ENCODE results near the gene TBC1D5.
"Not testable (repeated sequence)": the region's sequence is repeated elsewhere in the genome, so short reads cannot be mapped to it uniquely, and the experiment has no call there.

TBC1D5 gene

DNA sequence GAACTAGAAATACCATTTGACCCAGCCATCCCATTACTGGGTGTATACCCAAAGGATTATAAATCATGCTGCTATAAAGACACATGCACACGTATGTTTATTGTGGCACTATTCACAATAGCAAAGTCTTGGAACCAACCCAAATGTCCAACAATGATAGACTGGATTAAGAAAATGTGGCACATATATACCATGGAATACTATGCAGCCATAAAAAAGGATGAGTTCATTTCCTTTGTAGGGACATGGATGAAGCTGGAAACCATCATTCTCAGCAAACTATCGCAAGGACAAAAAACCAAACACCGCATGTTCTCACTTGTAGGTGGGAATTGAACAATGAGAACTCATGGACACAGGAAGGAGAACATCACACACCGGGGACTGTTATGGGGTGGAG is 210.0 kb downstream of the TBC1D5 start:
- not testable (repeated sequence) for DNase-seq

DNA sequence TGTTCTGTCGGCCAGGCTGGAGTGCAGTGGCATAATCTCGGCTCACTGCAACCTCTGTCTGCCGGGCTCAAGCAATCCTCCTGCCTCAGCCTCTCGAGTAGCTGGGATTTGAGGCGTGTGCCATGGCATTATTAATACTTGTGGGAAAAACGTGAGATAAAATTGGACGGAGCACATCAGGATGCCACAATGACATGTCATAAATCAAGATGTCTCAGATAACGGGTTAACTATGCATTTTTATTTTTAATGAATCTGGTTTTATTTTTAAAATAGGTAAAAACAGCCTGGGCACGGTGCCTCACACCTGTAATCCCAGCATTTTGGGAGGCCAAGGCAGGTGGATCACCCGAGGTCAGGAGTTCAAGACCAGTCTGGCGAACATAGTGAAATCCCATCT is 212.8 kb downstream of the TBC1D5 start:
- DNase-seq = no peak

DNA sequence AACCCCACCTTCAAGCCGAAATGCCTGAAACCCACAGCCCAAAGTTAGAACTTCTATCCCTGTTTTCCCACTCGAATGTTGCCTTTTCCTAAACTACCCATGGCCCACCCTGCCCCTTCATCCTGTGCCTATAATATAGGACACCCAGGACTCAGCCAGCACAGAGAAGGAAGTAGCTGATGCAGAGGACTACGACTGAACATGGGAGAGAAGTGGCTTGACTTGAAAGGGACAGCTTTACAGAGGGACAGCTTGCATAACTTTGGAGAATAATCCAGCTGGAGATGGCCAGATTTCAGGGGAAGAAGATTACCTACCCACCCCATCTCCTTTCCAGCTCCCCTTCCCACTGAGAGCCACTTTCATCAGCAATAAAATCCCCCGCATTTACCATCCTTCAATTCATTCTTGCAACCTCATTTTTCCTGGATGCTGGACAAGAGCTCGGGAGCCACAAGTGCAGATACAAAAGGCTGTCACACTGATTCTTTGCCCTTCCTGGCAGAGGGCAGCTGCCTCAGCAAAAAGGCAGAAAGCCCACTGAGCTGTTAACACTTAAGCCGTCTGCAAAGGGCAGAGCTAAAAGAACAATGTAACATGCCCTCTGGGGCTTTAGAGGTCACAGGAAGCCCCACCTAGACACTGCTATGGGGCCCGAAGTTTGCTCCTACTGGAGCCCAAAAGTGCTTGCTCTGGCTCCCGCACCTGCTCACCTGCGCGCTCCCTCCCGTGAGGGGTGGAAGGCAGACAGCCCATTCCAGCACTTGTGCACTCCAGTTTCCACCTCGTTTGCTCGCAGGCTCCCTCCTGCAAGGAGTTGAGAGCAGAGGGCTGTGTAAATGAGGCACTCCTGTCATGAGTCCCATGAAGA is 224.0 kb downstream of the TBC1D5 start:
- DNase-seq = no peak

DNA sequence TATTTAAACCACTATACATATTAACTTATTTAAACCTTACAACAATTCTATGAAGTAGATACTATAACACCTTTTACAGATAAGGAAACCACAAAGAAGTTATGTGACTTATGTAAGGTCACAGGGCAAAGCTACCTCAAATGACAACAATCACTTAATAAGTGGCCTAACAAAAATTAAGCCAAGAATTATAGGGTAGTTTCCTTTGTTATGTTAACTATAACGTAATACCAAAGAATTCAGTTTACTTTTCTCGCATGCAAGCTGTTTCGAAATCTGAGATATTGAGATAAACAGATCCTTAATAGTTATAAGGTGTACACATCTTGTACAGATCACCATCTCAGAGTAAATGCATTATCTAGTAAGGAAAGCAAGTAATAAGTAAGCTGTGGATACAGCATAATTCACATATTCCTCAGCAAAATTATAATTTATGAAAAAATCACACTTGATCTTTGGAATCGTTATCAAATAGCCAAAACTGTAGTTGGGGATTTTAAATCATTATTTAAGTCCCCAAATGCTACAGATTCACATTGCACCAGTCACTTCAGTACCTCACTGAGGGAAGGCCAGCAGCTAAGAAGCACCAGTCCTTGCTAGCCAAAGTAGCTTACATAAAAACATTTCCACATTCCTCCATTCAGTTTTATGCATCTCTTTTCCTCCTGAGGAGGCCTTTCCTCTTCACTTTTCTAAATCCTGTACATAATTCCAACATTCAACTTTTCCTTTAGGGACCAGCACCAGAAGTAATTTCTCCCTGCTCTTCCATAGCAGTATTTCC is 226.8 kb downstream of the TBC1D5 start:
- DNase-seq = no peak

DNA sequence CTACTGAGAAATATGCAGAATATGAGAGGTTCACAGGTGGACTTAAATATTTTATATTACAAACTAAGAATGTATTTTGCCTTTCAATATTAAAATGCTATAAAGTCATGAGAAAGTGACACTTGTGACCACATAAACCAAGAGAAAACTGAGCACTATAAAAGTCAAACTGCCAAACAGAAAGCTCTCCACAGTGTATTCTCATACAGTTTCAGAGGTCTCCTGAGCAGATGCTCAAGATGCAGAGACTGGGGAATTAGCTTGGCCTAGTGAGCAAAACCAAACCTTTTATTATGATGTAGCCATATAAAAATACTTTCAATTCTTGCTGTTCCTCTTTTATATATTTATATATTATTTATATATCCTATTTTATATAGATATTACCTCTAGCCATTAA is 227.8 kb downstream of the TBC1D5 start:
- DNase-seq = no peak

DNA sequence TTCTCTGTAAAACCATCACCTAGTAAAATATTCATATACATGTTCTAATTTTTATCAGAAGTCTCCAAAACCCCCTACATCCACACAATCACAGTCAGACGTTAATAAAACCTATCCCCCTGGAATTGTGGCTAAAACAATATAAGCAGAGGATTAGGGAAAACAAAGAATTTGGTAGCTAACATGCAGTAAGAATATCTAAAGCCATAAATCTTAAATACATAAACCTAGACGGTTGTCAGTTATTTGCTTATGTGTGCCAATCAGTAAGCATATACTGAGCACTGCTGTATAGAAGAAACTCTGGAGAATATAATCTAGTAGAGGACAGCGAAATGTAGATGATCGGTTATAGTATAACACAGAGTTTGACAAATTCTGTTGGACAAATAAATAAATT is 232.2 kb downstream of the TBC1D5 start:
- DNase-seq = no peak

DNA sequence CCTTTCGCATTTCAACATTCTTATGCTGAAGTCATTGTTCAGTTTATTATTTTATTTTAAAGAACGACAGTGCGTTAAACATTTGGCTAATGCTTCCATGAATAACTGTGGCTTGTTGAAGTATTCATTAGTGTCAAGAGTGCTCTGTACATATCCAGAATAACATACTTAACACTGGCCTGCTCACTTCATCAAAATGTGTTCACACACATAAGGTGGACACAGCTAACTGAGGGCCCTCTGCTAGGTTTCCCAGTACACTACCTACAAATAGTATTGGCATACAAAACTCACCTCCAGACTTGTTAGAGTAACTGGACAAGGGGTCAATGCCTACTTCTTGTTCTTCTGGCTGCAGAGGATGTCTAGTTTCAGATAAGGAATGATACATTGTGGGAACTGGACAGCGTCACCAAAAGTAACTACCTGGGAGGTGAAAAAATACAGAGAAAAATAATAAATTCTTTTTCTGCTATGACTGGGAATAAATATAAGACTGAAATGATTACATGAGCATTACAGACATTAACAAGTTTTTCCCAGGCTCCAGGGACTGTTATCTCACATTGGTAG is 234.2 kb downstream of the TBC1D5 start:
- DNase-seq = no peak

DNA sequence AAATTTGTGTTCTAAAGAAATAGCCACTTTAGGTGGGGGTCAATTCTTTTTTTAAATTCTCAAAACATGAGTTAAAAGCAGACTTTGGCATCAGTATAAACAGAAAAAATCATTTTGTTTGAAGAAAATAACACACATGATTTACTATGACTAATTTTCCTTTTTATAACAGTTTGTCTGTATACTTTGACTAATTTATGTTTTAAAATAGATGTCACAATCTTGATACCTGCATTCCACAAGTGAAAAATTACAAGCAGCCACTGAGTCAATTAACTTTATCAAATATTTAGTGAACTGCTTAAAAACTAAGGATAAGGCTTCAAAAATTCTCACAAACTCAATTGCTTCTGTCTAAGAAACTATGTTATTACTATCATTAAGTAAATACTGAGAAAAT is 235.0 kb downstream of the TBC1D5 start:
- no peak for DNase-seq

DNA sequence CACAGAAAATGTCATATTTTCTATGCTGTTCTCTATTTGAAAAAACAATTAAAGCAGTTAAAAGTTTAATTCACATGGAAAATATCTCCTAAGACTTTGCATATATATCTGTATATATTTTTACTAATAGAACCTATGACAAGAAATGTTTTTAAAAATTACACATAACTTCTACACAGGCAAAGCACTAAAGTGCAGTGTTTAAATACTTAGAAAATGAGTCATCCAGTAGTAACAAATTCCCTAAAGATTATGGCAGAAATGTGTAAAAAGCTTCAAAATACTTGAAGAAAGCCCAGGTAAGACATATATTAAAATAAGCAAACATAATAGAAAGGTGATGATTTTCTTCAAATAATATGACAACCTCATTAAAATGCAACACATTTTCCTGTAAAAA is 236.6 kb downstream of the TBC1D5 start:
- no peak for DNase-seq

DNA sequence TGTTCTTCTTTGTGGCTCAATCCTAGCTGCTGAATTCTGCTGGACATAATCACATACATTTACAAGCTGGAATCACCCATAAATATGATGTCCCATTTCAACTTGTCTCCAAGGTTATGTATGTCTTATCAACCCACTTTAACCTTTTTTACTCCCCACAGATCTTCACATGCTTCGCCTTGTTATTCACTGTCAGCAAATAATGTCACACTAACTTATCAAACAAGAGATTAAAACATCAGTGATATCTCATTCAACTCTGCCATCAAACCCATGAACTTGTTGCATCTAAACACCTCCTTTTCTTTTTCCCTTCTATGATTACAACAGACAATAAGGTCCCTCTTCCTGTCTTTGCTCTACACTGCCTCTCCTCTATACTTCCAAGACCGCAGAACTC is 240.7 kb downstream of the TBC1D5 start:
- DNase-seq = no peak

DNA sequence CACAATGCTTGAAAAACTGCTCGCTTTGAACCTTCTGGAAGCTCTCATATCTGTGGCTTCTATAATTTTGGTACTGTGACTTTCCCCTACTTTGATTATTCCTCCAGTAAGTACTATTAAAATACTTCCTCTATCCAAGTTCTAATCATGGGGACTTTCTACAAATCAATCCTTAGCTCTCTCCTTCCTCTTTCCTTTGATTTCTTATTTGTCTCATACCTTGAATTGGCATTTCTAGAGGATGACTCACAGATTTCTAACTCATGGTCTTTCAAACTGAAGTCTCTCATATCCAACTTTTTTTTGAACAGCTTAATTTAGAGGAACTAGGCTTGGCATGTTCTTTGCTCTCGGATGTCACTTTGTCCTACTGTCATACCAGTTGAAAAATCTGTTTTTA is 241.8 kb downstream of the TBC1D5 start:
- DNase-seq = no peak

DNA sequence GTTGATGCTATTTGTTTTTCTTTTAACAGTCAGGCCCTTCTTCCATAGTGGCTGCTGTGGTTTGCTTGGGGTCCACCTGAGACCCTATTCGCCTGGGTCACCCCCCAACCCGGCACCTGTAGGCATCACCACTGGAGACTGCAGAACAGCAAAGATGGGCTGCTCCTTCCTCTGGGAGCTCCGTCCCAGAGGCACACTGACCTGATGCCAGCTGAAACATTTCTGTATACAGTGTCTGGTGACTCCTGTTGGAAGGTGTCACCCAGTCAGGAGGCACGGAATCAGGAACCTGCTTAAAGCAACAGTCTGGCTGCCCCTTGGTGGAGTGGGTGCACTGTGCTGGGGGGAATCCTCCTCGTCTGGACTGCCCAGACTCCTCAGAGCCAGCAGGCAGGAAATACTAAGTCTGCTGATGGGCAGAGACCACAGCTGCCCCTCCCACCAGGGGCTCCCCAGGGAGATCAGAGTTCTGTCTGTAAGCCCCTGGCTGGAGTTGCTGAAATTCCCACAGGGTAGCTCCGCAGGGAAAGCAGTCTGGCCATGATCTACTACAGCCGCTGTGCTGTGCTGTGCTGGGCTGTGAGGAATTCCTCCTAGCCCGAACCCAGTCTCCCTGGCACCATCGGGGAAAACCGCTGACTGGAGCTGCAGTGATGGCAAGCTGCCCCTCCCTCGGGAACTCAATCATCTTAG is 248.2 kb downstream of the TBC1D5 start:
- DNase-seq = no peak

DNA sequence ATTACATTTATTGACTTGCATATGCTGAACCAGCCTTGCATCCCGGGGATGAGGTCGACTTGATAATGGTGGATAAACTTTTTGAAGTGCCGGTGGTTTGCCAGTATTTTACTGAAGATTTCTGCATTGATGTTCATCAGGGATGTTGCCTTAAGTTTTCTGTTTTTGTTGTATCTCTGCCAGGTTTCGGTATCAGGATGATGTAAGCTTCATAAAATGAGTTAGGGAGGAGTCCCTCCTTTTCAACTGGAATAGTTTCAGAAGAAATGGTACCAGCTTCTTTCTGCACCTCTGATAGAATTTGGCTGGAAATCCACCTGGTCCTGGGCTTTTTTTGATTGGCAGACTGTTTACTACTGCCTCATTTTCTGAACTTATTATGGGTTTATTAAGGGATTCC is 250.8 kb downstream of the TBC1D5 start:
- no peak for DNase-seq

DNA sequence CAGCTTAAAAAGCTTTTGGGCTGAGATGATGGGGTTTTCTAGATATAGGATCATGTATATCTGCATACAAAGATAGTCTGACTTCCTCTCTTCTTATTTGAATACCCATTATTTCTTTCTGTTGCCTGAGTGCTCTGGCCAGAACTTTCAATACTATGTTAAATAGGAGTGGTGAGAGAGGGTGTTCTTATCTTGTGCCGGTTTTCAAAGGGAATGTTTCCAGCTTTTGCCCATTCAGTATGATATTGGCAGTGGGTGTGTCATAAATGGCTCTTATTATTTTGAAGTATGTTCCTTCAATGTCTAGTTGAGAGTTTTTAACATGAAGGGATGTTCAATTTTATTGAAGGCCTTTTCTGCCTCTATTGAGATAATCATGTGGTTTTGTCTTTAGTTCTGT is 251.2 kb downstream of the TBC1D5 start:
- DNase-seq = not testable (repeated sequence)

DNA sequence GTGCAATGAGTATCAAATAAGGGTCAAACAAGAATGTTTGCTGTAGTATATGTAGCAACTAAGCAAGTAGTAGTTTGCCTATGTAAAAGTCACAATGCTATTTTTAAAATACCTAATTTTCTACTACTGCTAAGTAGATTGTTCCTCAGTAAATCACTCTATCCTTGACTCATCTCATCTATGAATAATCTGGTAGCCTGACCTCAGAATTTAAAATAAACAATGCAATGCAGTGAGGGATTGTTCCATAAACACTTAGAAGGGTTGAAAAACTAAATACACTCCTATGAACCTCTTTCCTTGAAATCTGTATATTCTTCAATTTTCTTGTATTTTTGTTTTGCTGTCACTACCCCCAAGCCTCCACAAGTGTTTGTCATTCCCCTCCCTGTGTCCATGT is 253.3 kb downstream of the TBC1D5 start:
- no peak for DNase-seq

DNA sequence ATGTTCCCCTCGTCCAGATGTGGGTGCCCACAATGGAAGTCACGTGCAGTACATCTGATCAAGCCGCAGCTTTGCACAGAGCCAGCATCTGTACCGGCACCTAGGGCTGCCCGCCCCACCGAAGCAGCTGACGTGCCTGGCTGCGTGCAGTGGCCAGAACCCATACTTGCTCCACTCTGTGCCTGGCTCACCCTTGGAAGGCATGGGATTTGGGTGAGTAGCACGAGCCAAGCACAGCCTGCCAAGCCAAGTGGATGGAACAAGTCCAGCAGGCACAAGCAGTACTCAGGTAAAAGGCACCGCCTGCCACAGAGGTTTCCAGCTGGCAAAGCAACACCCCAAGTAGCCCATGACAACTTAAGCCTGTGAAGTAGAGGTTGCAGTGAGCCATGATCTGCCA is 261.3 kb downstream of the TBC1D5 start:
- DNase-seq = no peak

DNA sequence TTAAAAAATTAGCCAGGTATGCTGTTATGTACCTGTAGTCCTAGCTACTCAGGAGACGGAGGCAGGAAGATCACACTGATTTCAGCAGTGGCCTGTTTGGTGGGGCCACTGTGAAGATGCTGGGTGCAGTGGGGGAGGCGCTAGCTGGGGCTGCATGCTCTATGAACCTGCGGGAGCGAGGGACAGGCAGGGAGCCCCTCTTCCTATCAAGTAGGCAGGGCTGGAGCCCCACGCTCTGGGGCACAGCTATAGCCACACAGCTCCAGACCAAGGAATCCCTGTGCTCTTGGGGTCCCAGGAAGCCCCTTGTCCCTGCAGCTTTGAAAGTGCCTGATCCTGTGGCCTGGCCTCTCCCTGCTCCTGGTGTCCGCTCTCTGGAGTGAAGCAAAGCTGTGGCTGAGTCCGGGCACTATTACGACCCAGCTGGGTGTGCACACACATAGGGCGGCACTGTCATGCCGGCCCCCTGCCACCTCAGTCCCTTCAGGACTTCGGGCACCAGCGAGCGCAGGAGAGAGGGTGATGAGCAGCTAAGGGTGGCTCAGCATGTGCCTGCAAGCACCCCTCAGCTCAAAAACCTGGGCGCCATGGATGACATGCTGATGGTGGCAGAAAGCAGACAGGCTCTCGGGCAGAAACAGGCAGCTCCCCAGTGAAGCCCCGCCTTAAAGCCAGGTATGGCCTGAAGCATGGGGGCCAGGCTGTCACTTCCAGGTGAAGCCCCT is 262.6 kb downstream of the TBC1D5 start:
- DNase-seq = no peak

DNA sequence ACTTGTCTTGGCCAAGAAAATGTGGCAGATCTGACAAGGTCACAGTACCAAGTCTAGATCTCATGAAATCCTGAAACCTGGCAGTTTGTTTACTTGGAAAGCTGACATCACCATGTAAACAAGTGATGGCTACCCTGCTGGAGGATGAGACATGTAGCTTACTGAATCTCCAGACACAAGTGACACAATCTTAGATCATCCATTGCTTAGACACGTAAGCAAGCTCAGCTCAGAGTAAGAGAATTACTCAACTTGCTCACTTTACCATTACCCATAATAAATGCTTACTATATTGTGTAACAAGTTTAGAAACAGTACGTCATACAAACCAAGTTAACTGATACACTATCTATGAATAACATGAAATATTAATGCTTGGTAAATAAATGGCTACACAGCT is 263.8 kb downstream of the TBC1D5 start:
- DNase-seq = no peak

DNA sequence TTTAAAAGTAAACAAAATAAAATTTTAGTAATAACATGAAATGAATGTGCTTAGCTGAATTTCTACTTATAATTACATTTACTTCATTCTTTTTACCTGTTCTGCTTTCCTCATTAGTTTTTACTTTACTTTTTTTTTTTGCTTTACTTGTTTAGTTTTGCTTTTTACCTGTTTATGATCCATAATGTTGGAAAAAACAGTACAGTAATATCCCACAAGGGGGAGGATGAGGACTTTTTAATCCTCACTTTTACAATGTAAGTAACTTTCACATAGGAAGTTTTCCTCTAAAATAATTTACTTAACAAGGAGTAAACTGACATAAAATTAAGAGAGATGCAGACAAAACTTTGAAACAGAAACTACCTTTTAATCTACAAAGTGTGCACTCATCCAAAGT is 268.7 kb downstream of the TBC1D5 start:
- no peak for DNase-seq

DNA sequence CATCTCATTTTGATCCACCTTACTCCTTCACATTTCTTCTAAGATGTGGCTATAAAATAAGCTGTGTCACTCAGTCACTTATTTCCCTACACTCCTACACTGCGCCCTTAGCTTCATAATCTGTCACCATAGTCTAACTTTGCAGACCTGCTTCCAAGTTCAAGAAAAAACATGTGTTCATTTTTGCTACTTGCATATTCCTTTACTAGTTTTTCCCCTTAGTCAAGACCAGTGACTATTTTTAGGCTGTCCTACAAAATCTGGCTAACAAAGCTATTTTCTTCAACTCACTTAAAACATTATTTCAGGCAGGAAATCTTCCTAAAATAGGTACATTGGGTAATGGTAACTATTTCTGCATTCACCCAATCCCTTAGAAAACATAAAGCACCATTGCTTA is 272.5 kb downstream of the TBC1D5 start:
- DNase-seq = no peak

DNA sequence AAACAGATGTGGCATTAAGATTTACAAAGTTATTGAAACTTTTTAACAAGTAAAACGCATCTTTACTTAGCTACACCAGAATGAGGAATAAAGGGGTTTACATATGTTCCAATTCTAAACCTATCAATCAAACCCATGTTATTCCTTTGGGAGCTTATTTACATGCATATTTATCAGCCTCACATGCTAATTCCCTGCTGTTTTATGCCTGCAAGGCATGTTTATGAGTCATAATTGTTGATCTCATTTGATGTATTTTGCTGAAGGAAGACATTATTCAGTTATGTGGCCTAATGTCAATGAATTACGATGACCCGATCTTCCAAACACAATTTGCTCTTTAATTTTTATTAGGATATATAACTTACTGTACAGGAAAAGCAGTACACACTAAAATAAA is 272.9 kb downstream of the TBC1D5 start:
- DNase-seq = no peak

DNA sequence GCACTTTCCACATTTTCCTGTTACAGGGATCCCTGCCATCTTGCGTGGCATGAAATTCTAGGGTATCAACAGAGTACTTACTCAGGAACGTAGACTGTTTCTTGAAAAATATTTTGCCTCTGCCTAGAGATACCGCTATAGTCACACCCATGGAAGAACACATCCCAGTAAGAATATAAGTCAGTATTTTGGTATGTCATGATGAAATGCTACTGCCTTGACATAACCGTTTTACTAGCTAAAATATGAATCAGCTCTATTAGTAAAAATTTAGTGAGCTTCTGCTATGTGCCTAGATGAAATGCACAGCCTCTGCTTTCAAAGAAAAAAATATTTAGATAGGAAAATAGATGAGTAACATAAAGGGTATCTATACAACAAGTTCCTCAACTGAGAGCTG is 276.4 kb downstream of the TBC1D5 start:
- no peak for DNase-seq
